ENCODE results near the gene QSOX2. TPM values are rescaled to one million over a fixed set of nuclear protein-coding genes. Genes with fewer than 3 reads are reported as not detected.
"Not testable (repeated sequence)": the region's sequence is repeated elsewhere in the genome, so short reads cannot be mapped to it uniquely, and the experiment has no call there.

QSOX2 gene
- total RNA-seq, 1 experiment from 2014 or later: 14.8 TPM

GRCh38 chr9:136244122-136244968, 1.3 kb downstream of the QSOX2 start:
- DNase-seq (ENCODE audit: low read depth, low spot score): no peak
- in situ Hi-C loops (cut with HindIII; ENCODE audit: low pct_unique_long_range_greater_than_20kb, low sequenced_read_pairs): no loop called here

DNA sequence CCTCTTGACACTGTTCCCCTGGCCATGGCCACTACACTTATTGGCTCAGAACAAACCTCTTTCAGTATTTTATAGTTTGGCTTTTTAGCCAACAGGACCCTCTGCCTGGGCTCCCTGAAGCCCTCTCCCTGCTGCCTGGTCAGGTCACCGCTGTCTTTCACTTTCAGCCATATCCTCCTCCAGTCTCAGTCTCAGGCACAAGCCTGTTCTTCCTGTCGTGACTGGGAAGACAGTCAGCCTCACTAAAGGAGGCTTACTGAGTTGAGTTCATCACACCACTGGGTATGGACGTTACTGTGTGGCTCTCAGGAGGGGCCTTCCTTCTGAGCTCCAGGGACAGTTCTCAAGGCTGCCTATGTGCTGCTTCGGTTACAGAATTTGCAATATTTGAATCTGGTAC, 2.0 kb downstream of the QSOX2 start:
- in situ Hi-C loops (cut with HindIII; ENCODE audit: low pct_unique_long_range_greater_than_20kb, low sequenced_read_pairs): no loop called here
- no peak for DNase-seq (ENCODE audit: low read depth, low spot score)

DNA sequence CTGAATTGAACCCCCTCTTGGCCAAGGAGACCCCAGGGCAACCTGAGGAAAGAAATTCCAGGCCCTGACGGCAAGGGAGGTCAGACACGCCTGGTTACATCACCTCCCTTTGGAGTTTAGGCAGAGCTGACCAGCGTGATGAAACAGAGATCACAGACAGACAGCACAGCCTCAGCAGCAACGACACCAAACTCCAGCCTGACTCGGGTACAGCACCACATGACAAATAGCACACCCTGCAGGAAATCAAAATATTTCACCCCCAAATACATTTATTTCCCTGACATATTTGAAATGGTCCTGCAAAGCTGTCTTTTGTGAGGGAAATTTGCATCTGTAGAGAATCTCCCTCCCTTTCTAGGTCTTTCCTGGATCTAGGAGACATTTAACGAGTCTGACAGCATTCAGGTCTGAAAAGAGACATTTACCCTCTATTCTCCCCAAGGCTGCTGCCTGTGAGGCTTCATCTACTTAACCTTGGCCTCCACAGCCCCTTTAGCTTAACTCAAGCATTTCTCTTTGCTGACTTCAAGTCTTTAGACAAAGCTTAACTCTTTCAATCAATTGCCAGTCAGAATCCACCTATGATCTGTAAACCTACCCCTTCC, 2.6 kb downstream of the QSOX2 start:
- in situ Hi-C loops (cut with HindIII; ENCODE audit: low pct_unique_long_range_greater_than_20kb, low sequenced_read_pairs): no loop called here
- DNase-seq (ENCODE audit: low read depth, low spot score): no peak

DNA sequence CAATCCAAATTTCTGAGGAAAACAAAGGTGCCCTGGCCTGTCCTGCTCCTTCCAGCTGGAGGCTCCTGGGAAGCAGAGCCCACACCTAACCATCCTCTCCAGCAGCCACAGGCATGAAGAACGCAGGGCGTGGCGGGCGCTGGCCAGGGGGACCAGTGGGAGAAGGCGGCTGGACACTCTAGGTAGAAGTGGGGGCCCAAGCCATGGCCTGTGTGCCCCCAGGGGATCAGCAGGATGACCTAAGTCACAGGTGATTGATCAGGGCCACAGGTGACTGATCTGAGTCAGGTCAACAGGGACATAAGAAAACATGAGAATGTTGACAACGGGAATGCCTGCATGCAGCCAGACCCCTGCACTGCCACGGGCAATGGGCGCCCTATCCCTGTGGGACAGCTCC, 3.4 kb downstream of the QSOX2 start:
- DNase-seq (ENCODE audit: low read depth, low spot score): no peak
- in situ Hi-C loops (cut with HindIII; ENCODE audit: low pct_unique_long_range_greater_than_20kb, low sequenced_read_pairs): no loop called here

DNA sequence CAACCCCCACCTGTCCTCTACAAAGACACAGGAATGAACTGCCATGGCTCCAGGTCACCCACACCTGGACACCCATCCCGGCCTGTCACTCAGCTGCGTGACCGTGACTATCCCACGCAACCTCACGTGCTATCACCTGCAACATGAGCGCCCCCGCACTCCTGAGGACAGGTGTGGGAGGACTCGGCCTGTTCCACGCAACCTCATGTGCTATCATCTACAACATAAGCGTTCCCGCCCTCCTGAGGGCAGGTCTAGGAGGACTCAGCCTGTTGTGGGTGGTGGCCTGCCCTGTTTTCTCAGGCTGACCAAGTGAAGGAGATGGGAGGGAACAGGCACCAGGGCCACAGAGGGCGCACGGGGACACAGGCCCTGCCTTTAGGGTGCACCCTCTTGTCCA, 4.1 kb downstream of the QSOX2 start:
- DNase-seq (ENCODE audit: low read depth, low spot score): no peak
- in situ Hi-C loops (cut with HindIII; ENCODE audit: low pct_unique_long_range_greater_than_20kb, low sequenced_read_pairs): no loop called here

DNA sequence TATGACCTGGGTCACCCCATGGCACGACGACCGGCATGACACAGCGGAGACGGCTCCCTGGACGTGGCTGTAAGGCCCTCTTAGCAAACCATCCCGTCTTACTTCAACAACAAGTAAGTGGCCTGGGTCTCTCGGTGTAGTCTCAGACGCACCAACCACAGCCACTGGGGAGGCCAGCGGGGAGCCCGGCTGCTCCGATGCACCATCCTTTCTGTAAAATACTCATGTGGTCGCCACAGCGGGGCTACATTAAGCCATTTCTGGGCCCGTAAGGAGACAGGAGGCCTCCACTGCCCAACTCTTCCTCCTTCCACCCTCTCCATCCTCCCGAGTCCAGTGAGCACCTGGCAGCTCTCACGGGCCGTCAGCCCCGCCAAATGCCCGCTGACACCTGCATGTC, 4.7 kb downstream of the QSOX2 start:
- in situ Hi-C loops (cut with HindIII; ENCODE audit: low pct_unique_long_range_greater_than_20kb, low sequenced_read_pairs): no loop called here
- DNase-seq (ENCODE audit: low read depth, low spot score): no peak

GRCh38 chr9:136239983-136240330, 5.7 kb downstream of the QSOX2 start:
- DNase-seq (ENCODE audit: low read depth, low spot score): no peak
- in situ Hi-C loops (cut with HindIII; ENCODE audit: low pct_unique_long_range_greater_than_20kb, low sequenced_read_pairs): no loop called here

- in situ Hi-C loops (cut with HindIII; ENCODE audit: low pct_unique_long_range_greater_than_20kb, low sequenced_read_pairs): no loop called here
- DNase-seq (ENCODE audit: low read depth, low spot score): no peak
Measured at GRCh38 chr9:136239135-136239982, 6.3 kb downstream of the QSOX2 start.

DNA sequence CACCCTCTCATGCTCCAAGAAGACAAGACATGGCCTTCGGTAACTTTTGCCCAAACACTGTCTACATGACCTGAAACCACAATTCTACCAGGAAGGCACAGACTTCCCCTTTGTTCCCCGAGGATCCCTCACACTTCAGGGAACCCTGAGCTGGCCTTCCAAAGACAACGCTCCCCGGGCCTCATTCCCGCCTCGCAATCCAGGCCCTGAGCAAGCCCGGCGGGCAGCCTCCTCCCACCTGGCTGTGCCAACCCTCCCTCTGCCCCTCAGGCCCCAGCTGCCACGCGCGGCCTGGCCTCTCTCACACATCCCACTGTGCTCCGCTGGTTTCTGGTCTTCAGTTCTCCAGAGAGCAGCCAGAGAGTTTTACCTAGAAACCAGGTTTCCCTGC, 7.3 kb downstream of the QSOX2 start:
- DNase-seq (ENCODE audit: low read depth, low spot score): no peak
- in situ Hi-C loops (cut with HindIII; ENCODE audit: low pct_unique_long_range_greater_than_20kb, low sequenced_read_pairs): no loop called here

- no peak for DNase-seq (ENCODE audit: low read depth, low spot score)
- in situ Hi-C loops (cut with HindIII; ENCODE audit: low pct_unique_long_range_greater_than_20kb, low sequenced_read_pairs): no loop called here
Measured at GRCh38 chr9:136237486-136238341, 7.9 kb downstream of the QSOX2 start.

DNA sequence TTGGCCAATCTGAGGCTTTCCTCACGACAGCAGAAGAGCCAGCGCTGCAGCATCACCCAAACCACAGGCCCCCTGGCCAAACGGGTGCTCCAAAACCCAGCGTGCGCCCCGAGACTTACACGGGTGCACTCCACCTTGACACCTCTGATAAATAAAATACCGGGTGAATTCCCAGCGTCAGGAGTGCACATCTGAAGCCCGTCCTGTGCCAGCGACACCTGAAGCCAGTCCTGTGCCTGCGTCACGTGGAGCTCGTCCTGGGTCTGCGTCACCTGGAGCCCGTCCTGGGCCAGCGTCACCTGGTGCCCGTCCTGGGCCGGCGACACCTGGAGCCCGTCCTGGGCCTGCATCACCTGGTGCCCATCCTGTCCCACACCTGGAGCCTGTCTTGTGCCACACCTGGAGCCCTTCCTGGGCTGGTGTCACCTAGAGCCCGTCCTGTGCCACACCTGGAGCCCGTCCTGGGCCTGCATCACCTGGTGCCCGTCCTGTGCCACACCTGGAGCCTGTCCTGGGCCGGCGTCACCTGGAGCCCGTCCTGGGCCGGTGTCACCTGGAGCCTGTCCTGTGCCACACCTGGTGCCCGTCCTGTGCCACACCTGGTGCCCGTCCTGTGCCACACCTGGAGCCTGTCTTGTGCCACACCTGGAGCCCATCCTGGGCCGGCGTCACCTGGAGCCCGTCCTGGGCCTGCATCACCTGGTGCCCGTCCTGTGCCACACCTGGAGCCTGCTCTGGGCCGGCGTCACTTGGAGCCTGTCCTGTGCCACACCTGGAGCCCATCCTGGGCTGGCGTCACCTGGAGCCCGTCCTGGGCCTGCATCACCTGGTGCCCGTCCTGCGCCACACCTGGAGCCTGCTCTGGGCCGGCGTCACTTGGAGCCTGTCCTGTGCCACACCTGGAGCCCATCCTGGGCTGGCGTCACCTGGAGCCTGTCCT, 8.9 kb downstream of the QSOX2 start:
- in situ Hi-C loops (cut with HindIII; ENCODE audit: low pct_unique_long_range_greater_than_20kb, low sequenced_read_pairs): not testable (repeated sequence)

GRCh38 chr9:136235709-136236455, 9.7 kb downstream of the QSOX2 start:
- no peak for DNase-seq (ENCODE audit: low read depth, low spot score)
- in situ Hi-C loops (cut with HindIII; ENCODE audit: low pct_unique_long_range_greater_than_20kb, low sequenced_read_pairs): no loop called here

More for the DNA sequence above, 8.9 kb downstream of the QSOX2 start:
- not testable (repeated sequence) for DNase-seq (ENCODE audit: low read depth, low spot score)

DNA sequence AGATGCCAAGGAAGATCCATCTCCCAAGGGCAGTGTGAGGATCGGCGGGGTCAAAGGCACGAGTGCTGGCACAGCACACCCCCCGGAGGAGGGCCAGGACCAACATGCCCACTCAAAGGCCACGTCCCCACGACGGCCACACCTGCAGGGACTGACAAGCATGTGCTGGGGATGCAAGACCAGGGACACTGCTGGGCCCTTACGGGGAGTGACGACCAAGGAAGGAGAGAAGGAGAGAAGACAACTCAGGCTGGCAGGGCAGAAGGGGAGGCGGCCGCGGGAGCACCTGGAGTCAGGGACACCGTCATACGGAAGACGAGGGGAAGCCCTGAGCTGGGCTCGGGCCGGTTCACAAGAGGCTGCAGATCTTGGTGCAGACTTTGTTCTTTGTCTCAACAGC, 10.4 kb downstream of the QSOX2 start:
- no peak for DNase-seq (ENCODE audit: low read depth, low spot score)
- in situ Hi-C loops (cut with HindIII; ENCODE audit: low pct_unique_long_range_greater_than_20kb, low sequenced_read_pairs): no loop called here

DNA sequence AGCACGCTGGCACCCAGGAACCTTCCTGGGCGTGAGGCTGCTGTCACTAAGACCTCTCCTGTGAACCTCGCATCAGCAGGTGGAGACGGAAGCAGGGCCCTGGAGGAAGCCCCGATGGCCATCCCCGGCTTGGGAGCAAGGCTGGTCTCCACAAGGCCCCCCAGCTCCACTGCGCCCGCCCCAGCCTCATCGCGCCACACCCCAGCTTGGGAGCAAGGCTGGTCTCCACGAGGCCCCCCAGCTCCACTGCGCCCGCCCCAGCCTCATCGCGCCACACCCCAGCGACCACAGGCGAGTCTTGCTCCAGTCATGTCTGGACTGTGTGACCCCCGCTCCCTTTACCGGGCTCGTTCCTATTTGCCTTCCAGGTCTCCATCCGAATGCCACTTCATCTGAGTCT, 11.0 kb downstream of the QSOX2 start:
- in situ Hi-C loops (cut with HindIII; ENCODE audit: low pct_unique_long_range_greater_than_20kb, low sequenced_read_pairs): no loop called here
- no peak for DNase-seq (ENCODE audit: low read depth, low spot score)

DNA sequence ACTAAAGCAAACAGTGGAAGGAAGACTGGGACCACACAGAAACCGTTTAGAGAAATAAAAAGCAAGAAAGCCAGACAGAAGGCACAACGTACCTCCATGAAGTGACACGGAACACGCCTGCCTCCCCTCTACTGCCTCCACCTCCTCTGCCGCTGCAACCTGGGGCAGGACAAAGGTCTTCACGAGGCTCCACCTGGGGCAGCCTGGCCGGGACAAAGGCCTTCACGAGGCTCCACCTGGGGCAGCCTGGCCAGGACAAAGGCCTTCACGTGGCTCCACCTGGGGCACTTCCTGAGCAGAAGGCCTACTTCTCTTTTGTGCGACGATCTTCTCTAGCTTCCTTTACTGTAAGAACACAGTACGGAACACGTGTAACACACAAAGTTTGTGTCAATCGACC, 11.7 kb downstream of the QSOX2 start:
- no peak for DNase-seq (ENCODE audit: low read depth, low spot score)
- in situ Hi-C loops (cut with HindIII; ENCODE audit: low pct_unique_long_range_greater_than_20kb, low sequenced_read_pairs): no loop called here

DNA sequence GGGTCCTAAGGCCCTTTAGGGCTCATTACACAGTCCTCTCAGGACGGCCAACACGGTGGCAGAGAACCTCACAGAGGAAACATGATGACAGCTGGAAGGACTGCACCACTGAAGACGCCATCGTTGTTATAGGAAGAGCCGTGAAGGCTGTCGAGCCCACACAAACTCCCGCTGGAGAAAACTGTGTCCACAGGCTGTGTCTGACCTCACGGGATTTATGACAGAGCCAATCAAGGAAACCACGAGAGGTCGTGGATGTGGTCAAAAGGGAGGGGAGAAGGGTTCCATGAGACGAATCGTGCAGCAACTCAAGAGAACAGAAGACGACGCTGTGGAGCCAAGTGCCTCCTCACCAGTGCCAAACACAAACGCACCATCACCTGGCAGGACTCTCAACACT, 12.2 kb downstream of the QSOX2 start:
- DNase-seq (ENCODE audit: low read depth, low spot score): no peak
- in situ Hi-C loops (cut with HindIII; ENCODE audit: low pct_unique_long_range_greater_than_20kb, low sequenced_read_pairs): no loop called here

All from SK-MEL-5 (cell line).